ENCODE data around the gene NF1. TPM values are rescaled to one million over a fixed set of nuclear protein-coding genes. Genes with fewer than 3 reads are reported as not detected.

NF1 gene
- total RNA-seq, 1 experiment from 2014 or later, result 35.4 TPM

- TF ChIP-seq, protein P1, sequence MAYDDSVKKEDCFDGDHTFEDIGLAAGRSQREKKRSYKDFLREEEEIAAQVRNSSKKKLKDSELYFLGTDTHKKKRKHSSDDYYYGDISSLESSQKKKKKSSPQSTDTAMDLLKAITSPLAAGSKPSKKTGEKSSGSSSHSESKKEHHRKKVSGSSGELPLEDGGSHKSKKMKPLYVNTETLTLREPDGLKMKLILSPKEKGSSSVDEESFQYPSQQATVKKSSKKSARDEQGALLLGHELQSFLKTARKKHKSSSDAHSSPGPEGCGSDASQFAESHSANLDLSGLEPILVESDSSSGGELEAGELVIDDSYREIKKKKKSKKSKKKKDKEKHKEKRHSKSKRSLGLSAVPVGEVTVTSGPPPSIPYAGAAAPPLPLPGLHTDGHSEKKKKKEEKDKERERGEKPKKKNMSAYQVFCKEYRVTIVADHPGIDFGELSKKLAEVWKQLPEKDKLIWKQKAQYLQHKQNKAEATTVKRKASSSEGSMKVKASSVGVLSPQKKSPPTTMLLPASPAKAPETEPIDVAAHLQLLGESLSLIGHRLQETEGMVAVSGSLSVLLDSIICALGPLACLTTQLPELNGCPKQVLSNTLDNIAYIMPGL (CRISPR knock-in tag; IDR thresholded peaks at IDR 0.05), result no peak
- TF ChIP-seq OVOL2 (CRISPR knock-in tag; IDR thresholded peaks at IDR 0.05; ENCODE audit: borderline replicate concordance) (no peak), ZNF219 (CRISPR knock-in tag; IDR thresholded peaks at IDR 0.05; ENCODE audit: borderline replicate concordance) (no peak), TP53 (CRISPR knock-in tag; IDR thresholded peaks at IDR 0.05) (no peak)
Measured at GRCh38 chr17:31291820-31292219, 197.0 kb downstream of the NF1 start (continued).

DNA sequence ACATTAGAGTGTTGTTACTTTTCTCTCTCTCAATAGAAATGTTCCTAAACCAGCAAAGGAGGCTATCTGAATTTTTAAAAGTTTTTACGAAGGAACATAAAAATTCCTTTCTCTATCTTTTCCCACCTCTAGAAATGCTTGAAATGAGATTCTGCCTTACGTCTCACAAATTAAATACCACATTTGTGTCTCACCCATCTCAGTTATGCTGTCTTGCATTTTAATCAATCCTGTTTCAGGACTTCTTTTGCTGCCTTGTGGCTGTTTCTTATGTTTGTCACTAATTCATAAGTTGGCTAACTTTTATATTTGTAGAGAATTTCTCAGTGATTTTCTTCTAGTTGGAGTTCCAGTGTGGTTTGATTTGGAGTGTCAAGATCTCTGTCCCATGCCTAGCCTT lies 198.8 kb downstream of the NF1 start:
- no peaks in the 10 kb centered on the region for H3K9me3 Mint-ChIP-seq
- ChIA-PET POLR2A (no interaction called here), CTCF (no interaction called here)
- no peak for ATAC-seq
- peaks cover 12% of the 10 kb centered on the region for H3K4me1 Mint-ChIP-seq
- no peaks in the 10 kb centered on the region for H3K36me3 Mint-ChIP-seq
- no peaks in the 10 kb centered on the region for H3K27me3 Mint-ChIP-seq (ENCODE audit: low read depth)
- H3K4me3 Mint-ChIP-seq, result no peak overlapping the region
- peak overlapping the region; percentile 17; the same call in 1 of the 2 replicates for H3K27ac Mint-ChIP-seq
- DNase-seq (ENCODE audit: low spot score), result no peak
- TF ChIP-seq GABPB1 (CRISPR knock-in tag; IDR thresholded peaks at IDR 0.05) (no peak), NR2C2 (CRISPR knock-in tag; IDR thresholded peaks at IDR 0.05) (no peak), GRHL2 (CRISPR knock-in tag; IDR thresholded peaks at IDR 0.05; ENCODE audit: insufficient replicate concordance, severe bottlenecking) (no peak), FOXJ3 (CRISPR knock-in tag; IDR thresholded peaks at IDR 0.05; ENCODE audit: borderline replicate concordance) (no peak), MXD4 (CRISPR knock-in tag; IDR thresholded peaks at IDR 0.05; ENCODE audit: borderline replicate concordance) (no peak)
- TF ChIP-seq, protein P2, sequence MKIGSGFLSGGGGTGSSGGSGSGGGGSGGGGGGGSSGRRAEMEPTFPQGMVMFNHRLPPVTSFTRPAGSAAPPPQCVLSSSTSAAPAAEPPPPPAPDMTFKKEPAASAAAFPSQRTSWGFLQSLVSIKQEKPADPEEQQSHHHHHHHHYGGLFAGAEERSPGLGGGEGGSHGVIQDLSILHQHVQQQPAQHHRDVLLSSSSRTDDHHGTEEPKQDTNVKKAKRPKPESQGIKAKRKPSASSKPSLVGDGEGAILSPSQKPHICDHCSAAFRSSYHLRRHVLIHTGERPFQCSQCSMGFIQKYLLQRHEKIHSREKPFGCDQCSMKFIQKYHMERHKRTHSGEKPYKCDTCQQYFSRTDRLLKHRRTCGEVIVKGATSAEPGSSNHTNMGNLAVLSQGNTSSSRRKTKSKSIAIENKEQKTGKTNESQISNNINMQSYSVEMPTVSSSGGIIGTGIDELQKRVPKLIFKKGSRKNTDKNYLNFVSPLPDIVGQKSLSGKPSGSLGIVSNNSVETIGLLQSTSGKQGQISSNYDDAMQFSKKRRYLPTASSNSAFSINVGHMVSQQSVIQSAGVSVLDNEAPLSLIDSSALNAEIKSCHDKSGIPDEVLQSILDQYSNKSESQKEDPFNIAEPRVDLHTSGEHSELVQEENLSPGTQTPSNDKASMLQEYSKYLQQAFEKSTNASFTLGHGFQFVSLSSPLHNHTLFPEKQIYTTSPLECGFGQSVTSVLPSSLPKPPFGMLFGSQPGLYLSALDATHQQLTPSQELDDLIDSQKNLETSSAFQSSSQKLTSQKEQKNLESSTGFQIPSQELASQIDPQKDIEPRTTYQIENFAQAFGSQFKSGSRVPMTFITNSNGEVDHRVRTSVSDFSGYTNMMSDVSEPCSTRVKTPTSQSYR (CRISPR knock-in tag; IDR thresholded peaks at IDR 0.05), result no peak

DNA sequence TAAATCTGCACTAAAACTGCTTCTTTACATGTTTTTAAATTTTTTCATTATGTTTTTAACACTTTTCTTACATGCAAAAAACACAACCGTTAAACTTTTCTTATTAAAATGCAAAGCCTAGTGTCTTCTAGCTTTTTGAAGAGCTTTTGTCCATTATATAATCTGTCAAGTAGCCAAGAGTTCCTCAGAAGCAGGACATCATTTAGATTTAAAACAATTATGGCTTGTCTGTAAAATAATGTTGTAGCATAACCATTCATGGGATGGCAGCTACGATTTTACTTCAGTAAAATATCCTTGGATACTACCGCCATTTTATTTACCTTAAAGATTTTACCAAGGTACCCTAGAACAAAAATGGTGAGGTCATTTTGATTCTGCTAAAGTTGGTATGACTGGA lies 199.5 kb downstream of the NF1 start:
- no peak for ATAC-seq
- H3K4me3 Mint-ChIP-seq, result no peak overlapping the region
- TF ChIP-seq ELF4 (CRISPR knock-in tag; IDR thresholded peaks at IDR 0.05; ENCODE audit: low read depth) (no peak), CREB1 (CRISPR knock-in tag; IDR thresholded peaks at IDR 0.05) (no peak), USF2 (CRISPR knock-in tag; IDR thresholded peaks at IDR 0.05) (no peak), ZNF219 (CRISPR knock-in tag; IDR thresholded peaks at IDR 0.05; ENCODE audit: borderline replicate concordance) (no peak), CBFB (CRISPR knock-in tag; IDR thresholded peaks at IDR 0.05; ENCODE audit: low read depth) (no peak), SP1 (CRISPR knock-in tag; conservative IDR thresholded peaks at IDR 0.05) (no peak), ZNF317 (CRISPR knock-in tag; IDR thresholded peaks at IDR 0.05; ENCODE audit: borderline replicate concordance, low read depth) (no peak)
- no peaks in the 10 kb centered on the region for H3K27me3 Mint-ChIP-seq (ENCODE audit: low read depth)
- no peaks in the 10 kb centered on the region for H3K9me3 Mint-ChIP-seq
- ChIA-PET POLR2A (no interaction called here), CTCF (no interaction called here)
- no peaks in the 10 kb centered on the region for H3K36me3 Mint-ChIP-seq
- no peak for DNase-seq (ENCODE audit: low spot score)
- H3K27ac Mint-ChIP-seq, result no peak overlapping the region
- H3K4me1 Mint-ChIP-seq, result peaks cover 12% of the 10 kb centered on the region
